HG03469 (cell line): ENCODE results near the gene NUDT6.
"Not testable (repeated sequence)": the region's sequence is repeated elsewhere in the genome, so short reads cannot be mapped to it uniquely, and the experiment has no call there.

Experiments
- ATAC-seq: cut with Tn5 transposase; IDR thresholded peaks from one replicate; pipeline ENCODE4 v1.9.1; 2021; ENCODE audit warnings: mild to moderate bottlenecking, moderate library complexity, moderate number of reproducible peaks; ENCODE audit not compliant: unreplicated experiment

The NUDT6 gene, protein sequence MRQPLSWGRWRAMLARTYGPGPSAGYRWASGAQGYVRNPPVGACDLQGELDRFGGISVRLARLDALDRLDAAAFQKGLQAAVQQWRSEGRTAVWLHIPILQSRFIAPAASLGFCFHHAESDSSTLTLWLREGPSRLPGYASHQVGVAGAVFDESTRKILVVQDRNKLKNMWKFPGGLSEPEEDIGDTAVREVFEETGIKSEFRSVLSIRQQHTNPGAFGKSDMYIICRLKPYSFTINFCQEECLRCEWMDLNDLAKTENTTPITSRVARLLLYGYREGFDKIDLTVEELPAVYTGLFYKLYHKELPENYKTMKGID

GRCh38 chr4:122921971-122922876, at the start of gene NUDT6:
Gene NUDT6 (minus strand): TSS chr4:122922597. CDS start chr4:122922572, 25 bp downstream.
- ATAC-seq, result peak; percentile 35

DNA sequence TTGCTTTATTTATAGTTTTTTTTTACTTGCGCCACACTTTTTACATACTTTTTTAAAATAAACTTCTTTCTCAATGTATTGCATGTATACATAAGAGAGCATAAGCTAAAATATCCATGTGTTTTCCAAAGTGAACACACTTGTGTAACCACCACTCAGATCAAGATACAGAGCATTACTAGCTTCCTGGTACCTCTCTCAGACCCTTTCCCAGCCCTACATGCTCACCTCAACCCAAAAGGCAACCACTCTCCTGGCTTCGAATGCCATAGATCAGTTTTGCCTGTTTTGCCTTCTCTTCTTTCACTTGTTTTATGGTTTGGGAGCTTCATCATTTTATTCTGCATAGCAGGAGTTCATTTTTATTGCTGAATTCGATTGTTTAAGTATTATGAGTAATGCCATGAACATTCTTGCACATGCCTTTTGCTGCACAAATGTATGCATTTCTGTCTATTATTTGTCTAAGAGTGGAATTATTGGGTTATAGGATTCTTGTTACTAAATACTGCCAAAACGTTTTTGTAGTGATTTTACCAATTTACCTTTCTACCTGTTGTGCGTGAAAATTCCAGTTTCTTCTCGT, 45.9 kb upstream of the NUDT6 start:
- ATAC-seq, result no peak

GRCh38 chr4:122967231-122967630, 44.8 kb upstream of the NUDT6 start:
- ATAC-seq, result no peak

GRCh38 chr4:122966201-122966600, 43.8 kb upstream of the NUDT6 start:
- no peak for ATAC-seq

GRCh38 chr4:122963216-122963615, 40.8 kb upstream of the NUDT6 start:
- no peak for ATAC-seq

DNA sequence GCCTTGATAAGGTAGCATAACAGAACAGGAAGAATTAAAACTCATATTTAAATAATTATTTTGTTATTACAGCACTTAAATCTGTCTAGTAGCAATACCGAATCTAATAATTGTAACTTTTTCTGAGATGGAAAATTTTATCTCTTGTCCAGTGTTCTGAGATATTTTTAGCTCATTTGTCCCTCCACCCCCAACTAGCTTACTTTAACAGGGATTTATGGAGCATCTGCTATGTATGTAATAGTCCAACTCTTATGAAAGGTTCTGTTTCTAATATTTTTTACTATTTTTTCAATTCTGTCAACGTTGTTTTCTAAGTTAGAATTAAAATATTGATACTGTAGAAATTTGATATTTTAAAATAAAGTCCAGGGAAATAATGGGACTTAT, 38.2 kb upstream of the NUDT6 start:
- ATAC-seq, result no peak

GRCh38 chr4:122959981-122960610, 37.7 kb upstream of the NUDT6 start:
- no peak for ATAC-seq

GRCh38 chr4:122959441-122959840, 37.0 kb upstream of the NUDT6 start:
- ATAC-seq, result no peak

DNA sequence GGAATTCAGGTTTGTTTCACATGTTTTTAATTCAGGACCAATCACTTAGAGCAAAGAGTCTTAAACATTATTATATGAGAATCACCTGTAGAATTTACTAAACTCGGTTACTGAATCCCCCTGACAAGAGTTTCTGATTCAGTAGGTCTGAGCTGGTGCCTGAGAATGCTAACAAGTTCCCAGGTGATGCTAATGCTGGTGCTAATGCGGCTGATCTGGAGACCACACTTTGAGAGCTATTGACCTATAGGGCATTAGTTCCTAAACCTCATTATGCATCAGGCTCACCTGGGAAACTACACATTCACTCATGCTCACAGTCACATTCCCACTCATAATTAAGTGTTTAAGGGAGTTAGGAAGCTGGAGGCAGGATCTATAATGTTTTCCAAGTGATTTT, 36.1 kb upstream of the NUDT6 start:
- ATAC-seq, result no peak

- no peak for ATAC-seq
These were observed 31.5 kb upstream of the NUDT6 start for GRCh38 chr4:122953924-122954323.

GRCh38 chr4:122952028-122952427, 29.6 kb upstream of the NUDT6 start:
- ATAC-seq, result no peak

- ATAC-seq, result no peak
These were observed 26.3 kb upstream of the NUDT6 start for GRCh38 chr4:122948671-122949070.

DNA sequence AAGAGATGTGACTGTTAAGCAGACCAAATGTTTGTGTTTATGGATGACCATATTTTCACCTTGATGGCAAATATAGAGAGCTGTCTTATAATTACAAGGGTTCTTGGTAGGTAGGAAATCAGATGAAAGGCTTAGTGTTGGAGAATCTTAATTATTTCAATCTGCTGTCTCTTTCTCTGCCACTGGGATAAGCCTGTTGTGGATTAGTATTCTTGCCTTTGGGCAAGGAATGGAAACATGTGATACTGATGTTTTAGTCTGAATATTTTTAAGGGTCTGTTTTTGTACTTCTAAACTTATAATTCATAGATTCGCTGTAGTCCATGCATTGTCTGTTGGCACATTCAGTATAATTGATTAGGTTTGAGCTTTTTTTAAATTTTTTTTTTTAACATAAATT, 23.7 kb upstream of the NUDT6 start:
- no peak for ATAC-seq

GRCh38 chr4:122945136-122945535, 22.7 kb upstream of the NUDT6 start:
- not testable (repeated sequence) for ATAC-seq

DNA sequence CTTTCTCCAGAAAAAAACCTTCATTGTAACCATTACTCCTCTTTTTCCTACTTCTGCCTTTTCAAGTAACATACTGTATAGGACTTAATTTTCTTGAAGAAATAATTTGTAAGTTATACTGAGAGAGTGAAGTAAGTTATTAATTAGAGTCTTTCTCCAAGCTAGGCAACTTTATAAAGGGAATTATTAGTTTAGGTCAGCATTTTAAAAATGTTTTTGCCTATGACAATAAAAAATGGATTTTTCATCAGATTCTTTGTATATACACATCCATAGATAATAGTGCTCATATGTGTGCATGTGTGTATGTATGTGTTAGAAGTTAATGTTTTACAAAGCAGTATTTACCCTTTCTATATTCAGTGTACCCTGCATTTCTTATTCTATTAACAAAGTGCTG, 10.4 kb upstream of the NUDT6 start:
- no peak for ATAC-seq

DNA sequence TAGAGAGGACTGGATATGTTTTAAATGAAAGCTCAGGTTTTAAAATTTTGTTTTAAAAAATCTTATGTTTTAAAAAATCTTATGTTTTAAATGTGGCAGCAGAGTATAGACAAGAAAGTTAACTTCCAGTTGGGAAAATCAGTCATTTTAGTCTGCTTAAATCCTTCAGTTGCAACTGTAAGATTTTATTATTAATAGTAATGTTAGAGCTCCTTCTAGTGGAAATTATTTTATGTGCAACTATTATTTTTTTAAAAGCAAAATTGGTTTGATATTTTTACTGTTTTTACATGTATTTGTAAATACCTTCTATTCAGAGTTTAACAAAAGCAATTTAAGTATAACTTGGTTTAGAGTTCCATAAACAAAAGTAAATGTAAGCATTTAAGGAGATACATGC, 8.5 kb upstream of the NUDT6 start:
- no peak for ATAC-seq

- ATAC-seq, result no peak
These were observed 6.5 kb upstream of the NUDT6 start for GRCh38 chr4:122928930-122929329.

GRCh38 chr4:122922877-122923511, 597 bp upstream of the NUDT6 start:
- peak; percentile 89 for ATAC-seq

GRCh38 chr4:122921300-122921699, 1.1 kb downstream of the NUDT6 start:
- no peak for ATAC-seq

DNA sequence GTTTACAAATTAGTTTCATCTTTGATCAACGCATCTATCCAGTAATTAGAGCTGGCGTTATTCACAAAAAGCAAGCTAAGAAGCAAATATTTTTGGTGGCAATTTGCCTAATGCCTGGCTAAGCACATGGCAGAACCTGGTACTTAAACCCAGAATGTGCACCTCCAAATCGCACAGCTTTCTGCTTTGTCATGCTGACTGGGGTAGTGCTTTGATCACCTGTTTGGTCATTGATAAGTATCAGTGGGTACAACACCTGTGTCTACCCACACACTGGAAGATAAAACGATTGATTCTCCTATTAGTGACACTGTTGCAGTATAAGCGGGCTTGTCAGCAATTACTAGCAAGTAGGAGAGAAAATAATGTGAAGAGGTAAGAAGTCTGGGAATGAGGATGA, 1.9 kb downstream of the NUDT6 start:
- no peak for ATAC-seq

DNA sequence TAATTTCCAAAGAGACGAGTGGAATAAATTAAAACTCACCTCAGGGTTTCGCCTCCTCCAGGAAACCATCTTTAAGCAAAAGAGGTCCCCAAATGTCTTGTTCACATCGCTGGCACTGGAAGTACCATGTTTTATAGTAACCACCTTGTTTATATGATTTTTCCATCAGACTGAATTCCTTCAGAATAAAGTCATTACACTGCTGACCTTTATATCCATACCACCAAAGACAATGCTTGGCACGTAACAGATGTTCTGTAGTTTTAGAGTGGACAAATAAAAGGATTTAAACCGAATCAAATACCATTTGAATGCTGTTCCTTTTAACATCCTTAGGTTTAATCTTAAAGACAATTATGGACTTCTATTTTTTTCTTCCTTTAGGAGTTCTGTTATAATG, 4.7 kb downstream of the NUDT6 start:
- ATAC-seq, result no peak
